ENCODE results near the gene TEX48.

TEX48 gene

GRCh38 chr9:114616684-114617520, 65.1 kb downstream of the TEX48 start:
- Histone ChIP-seq H3F3A (ENCODE audit: insufficient read depth) (peaks cover 33% of the 10 kb centered on the region), H3K27me3 (ENCODE audit: low read length) (no peaks in the 10 kb centered on the region), H3K9me2 (replicated peaks; ENCODE audit: insufficient read depth, low read length) (no peaks in the 10 kb centered on the region), H4K20me1 (ENCODE audit: low read depth, low read length) (no peaks in the 10 kb centered on the region), H3K4me2 (ENCODE audit: low read depth, low read length, poor library complexity, severe bottlenecking) (peak overlapping the region; percentile 60), H3K27ac (ENCODE audit: low read depth, low read length) (peak overlapping the region; percentile 90), H3K4me3 (ENCODE audit: insufficient read depth, low read length, poor library complexity, severe bottlenecking) (peak overlapping the region; percentile 11), H3K79me2 (ENCODE audit: insufficient read depth, low read length) (peaks cover 85% of the 10 kb centered on the region), H3K9ac (ENCODE audit: low read length) (peak overlapping the region; percentile 49), H3K9me3 (ENCODE audit: insufficient read depth, low read length) (no peaks in the 10 kb centered on the region), H3K36me3 (ENCODE audit: low read length) (0 out of 2 replicates have a peak, but pooled peaks cover 4% of the 10 kb centered on the region), H2AFZ (ENCODE audit: low read depth, low read length, severe bottlenecking) (no peak overlapping the region)
- TF ChIP-seq, protein P1, sequence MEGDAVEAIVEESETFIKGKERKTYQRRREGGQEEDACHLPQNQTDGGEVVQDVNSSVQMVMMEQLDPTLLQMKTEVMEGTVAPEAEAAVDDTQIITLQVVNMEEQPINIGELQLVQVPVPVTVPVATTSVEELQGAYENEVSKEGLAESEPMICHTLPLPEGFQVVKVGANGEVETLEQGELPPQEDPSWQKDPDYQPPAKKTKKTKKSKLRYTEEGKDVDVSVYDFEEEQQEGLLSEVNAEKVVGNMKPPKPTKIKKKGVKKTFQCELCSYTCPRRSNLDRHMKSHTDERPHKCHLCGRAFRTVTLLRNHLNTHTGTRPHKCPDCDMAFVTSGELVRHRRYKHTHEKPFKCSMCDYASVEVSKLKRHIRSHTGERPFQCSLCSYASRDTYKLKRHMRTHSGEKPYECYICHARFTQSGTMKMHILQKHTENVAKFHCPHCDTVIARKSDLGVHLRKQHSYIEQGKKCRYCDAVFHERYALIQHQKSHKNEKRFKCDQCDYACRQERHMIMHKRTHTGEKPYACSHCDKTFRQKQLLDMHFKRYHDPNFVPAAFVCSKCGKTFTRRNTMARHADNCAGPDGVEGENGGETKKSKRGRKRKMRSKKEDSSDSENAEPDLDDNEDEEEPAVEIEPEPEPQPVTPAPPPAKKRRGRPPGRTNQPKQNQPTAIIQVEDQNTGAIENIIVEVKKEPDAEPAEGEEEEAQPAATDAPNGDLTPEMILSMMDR (IDR thresholded peaks at IDR 0.05; ENCODE audit: insufficient read depth, low read length, poor library complexity, severe bottlenecking), result no peak

Data from SU-DHL-6 (cell line).